K562 (cell line): ENCODE results near the gene SRGAP3. TPM values are rescaled to one million over a fixed set of nuclear protein-coding genes. Genes with fewer than 3 reads are reported as not detected.

Experiments
- ATAC-seq: fragments of 200-7000 bp; cut with Tn5 transposase; 3 replicates; pipeline ENCODE4 v1.9.1; 2020; ENCODE audit warnings: moderate library complexity
- BruUV-seq: library from RNA; stranded (reverse); fragments of 400-500 nt; replicated peaks from 2 replicates; lab custom pipeline; 2021; lab: Mats Ljungman, UMichigan
- CTCF ChIA-PET: fragments of 300-600 bp; formaldehyde crosslinking; extraction: SDS; loops from one replicate; lab custom pipeline; 2021; ENCODE audit warnings: low intra/inter-chr PET ratio; lab: Yijun Ruan, JAX
- POLR2A ChIA-PET: fragments of 300-600, 350-650 bp; sonication (Branson Sonifier 250); formaldehyde crosslinking; extraction: SDS; loops from one replicate; lab custom pipeline; 2021; ENCODE audit warnings: antibody characterized with exemption, inconsistent platforms; lab: Yijun Ruan, JAX
- DNase-seq, 4 experiments: peaks; one replicate each; pipeline versions ENCODE4 v3.0.0 to v3.0.0-alpha.2; 2011 to 2018; ENCODE audit warnings: low spot score in 3 of 4, mixed read lengths in 3 of 4; ENCODE audit errors: extremely low read depth in 1 of 4
- FAIRE-seq: peaks from 2 replicates; lab custom pipeline; 2011; peaks lifted over from hg19 to GRCh38; lab: Jason Lieb, UNC
- H2AFZ ChIP-seq: 2 replicates; pipeline ENCODE4 v1.6.0; 2011; ENCODE audit warnings: low read depth, low read length, control low read depth, inconsistent platforms
- H3K27ac ChIP-seq: fragments of 200-600 bp; 3 replicates; pipeline ENCODE4 v1.8.0; 2011; ENCODE audit warnings: low read depth, mild to moderate bottlenecking, control low read depth, inconsistent platforms, low read length, moderate library complexity, mixed read lengths; ENCODE audit errors: extremely low read depth
- H3K27me3 ChIP-seq, 2 experiments: fragments of 300-600 bp in 1 of 2; 2 replicates in 1 of 2; 3 replicates in 1 of 2; pipeline versions ENCODE4 v1.6.0 to v1.8.0; 2011; ENCODE audit warnings: inconsistent platforms in 2 of 2, low read length in 2 of 2, mild to moderate bottlenecking in 1 of 2, mixed read lengths in 1 of 2, moderate library complexity in 1 of 2; ENCODE audit not compliant: control insufficient read depth in 2 of 2, insufficient read depth in 2 of 2
- H3K36me3 ChIP-seq: fragments of 300-600 bp; 3 replicates; pipeline ENCODE4 v1.8.0; 2011; ENCODE audit warnings: mild to moderate bottlenecking, low read length, inconsistent platforms; ENCODE audit not compliant: control insufficient read depth, insufficient read depth
- H3K4me1 ChIP-seq, 2 experiments: fragments of 200-600 bp in 1 of 2; replicated peaks in 1 of 2; 2 replicates in 1 of 2; 3 replicates in 1 of 2; pipeline versions ENCODE4 v1.5.1 to v1.8.0; 2011; ENCODE audit warnings: inconsistent platforms in 2 of 2, low read length in 2 of 2, mild to moderate bottlenecking in 1 of 2, mixed read lengths in 1 of 2, moderate library complexity in 1 of 2; ENCODE audit not compliant: control insufficient read depth in 2 of 2, insufficient read depth in 2 of 2
- H3K4me2 ChIP-seq: 2 replicates; pipeline ENCODE4 v1.6.1; 2011; ENCODE audit warnings: low read length, control low read depth, inconsistent platforms, mixed read lengths; ENCODE audit not compliant: insufficient read depth
- H3K4me3 ChIP-seq: fragments of 200-600 bp; sonication (generic), shearing (Covaris generic); 2 replicates; pipeline ENCODE4 v1.5.1; 2016; ENCODE audit warnings: control low read depth, inconsistent platforms
- H3K79me2 ChIP-seq: fragments of 200-600 bp; 3 replicates; pipeline ENCODE4 v1.8.0; 2011; ENCODE audit warnings: low read length, inconsistent platforms; ENCODE audit not compliant: control insufficient read depth, insufficient read depth
- H3K9ac ChIP-seq, 2 experiments: 2 replicates each; pipeline versions ENCODE4 v1.6.0 to v1.6.1; 2011; ENCODE audit warnings: low read depth in 2 of 2, low read length in 2 of 2, control low read depth in 1 of 2, inconsistent platforms in 1 of 2, mild to moderate bottlenecking in 1 of 2, mixed read lengths in 1 of 2; ENCODE audit not compliant: insufficient read depth in 1 of 2
- H3K9me1 ChIP-seq: one replicate; pipeline ENCODE4 v1.6.0; 2011; ENCODE audit warnings: inconsistent platforms, mild to moderate bottlenecking, low read length, moderate library complexity; ENCODE audit not compliant: control insufficient read depth, insufficient read depth
- H3K9me3 ChIP-seq: replicated peaks from 2 replicates; pipeline ENCODE4 v1.5.1; 2011; ENCODE audit warnings: low read depth, low read length, inconsistent platforms; ENCODE audit not compliant: control insufficient read depth, insufficient read depth
- H4K20me1 ChIP-seq: replicated peaks from 2 replicates; pipeline ENCODE4 v1.6.1; 2011; ENCODE audit warnings: low read length, inconsistent platforms, mixed read lengths; ENCODE audit not compliant: control insufficient read depth, insufficient read depth
- ASH1L ChIP-seq: fragments of 450-650 bp; IDR thresholded peaks from 2 replicates; pipeline ENCODE4 v1.6.1; 2018; ENCODE audit warnings: borderline replicate concordance, mild to moderate bottlenecking, low read depth; ENCODE audit not compliant: partially characterized antibody
- CHD1 ChIP-seq: fragments of 200-600 bp; sonication (generic); IDR thresholded peaks from one replicate; pipeline ENCODE4 v1.6.1; 2012; ENCODE audit warnings: mild to moderate bottlenecking, moderate library complexity, low read length, inconsistent platforms
- KAT8 ChIP-seq: fragments of 450-650 bp; IDR thresholded peaks from 2 replicates; pipeline ENCODE4 v1.6.1; 2016; ENCODE audit warnings: low read depth, mild to moderate bottlenecking
- MAFF ChIP-seq: IDR thresholded peaks from 2 replicates; pipeline ENCODE4 v1.6.1; 2012; ENCODE audit warnings: low read length, improper control_type of control experiment
- RAD51 ChIP-seq: fragments of 450-650 bp; IDR thresholded peaks from 2 replicates; pipeline ENCODE4 v1.7.1; 2016; ENCODE audit warnings: low read depth, mild to moderate bottlenecking, borderline replicate concordance
- SIN3A ChIP-seq, 2 experiments: fragments of 150-350 bp in 1 of 2; IDR thresholded peaks; 2 replicates each; pipeline ENCODE4 v1.6.1; 2011 to 2016; ENCODE audit warnings: borderline replicate concordance in 2 of 2, low read depth in 2 of 2, low read length in 2 of 2, mild to moderate bottlenecking in 2 of 2, moderate library complexity in 2 of 2; ENCODE audit not compliant: control insufficient read depth in 1 of 2
- ZBED1 ChIP-seq: IDR thresholded peaks from 2 replicates; pipeline ENCODE4 v1.6.1; 2014
- ZBTB17 ChIP-seq: fragments of 450-650 bp; formaldehyde crosslinking; IDR thresholded peaks from 2 replicates; pipeline ENCODE4 v1.4.0; 2020; ENCODE audit warnings: mild to moderate bottlenecking
- ZNF175 ChIP-seq: fragments of 200-800 bp; sonication (Bioruptor generic); IDR thresholded peaks from 2 replicates; pipeline ENCODE4 v1.6.1; 2016; ENCODE audit warnings: low read depth, mild to moderate bottlenecking, missing genetic modification characterization, missing compliant biosample characterization
- WGBS: fragments of 100-300 bp; shearing (Covaris generic); methylation state at CpG from one replicate; pipeline ENCODE4 v1.1.6; 2016; ENCODE audit warnings: low coverage, mixed read lengths; ENCODE audit not compliant: insufficient coverage; ENCODE audit errors: missing lambda C conversion rate; 5-methylcytosine and 5-hydroxymethylcytosine counted together
- in situ Hi-C: fragments of 300-500 bp; cut with MboI; formaldehyde crosslinking; loops from 4 replicates; pipeline ENCODE4 v1.15.0; 2018; ENCODE audit warnings: inconsistent platforms, mixed read lengths
- intact Hi-C: fragments of 100-400 bp; cut with micrococcal nuclease; formaldehyde crosslinking; loops from 2 replicates; pipeline ENCODE4 v1.14.2; 2022
- polyA plus RNA-seq, 8 experiments: library from polyadenylated mRNA; depleted of rRNA in 4 of 8; stranded (reverse) in 5 of 8; unstranded in 3 of 8; fragments of >200 nt; fragmentation: Nextera tagmentation in 2 of 8; fragmentation: Illumina TruSeq in 1 of 8; extraction: Ambion mirVana in 2 of 8; extraction: Trizol in 1 of 8; gene quantifications; 2 replicates each; pipeline versions ENCODE4 v1.2.1 to v1.2.3, GENCODE V29; 2011 to 2014; ENCODE audit warnings: inconsistent platforms in 1 of 8, missing spikeins in 1 of 8
- total RNA-seq, 7 experiments: library from RNA; depleted of rRNA in 6 of 7; stranded (reverse); fragments of >200 nt in 6 of 7; fragmentation: Illumina TruSeq in 2 of 7; extraction: Trizol in 2 of 7; gene quantifications; 2 replicates each; pipeline versions ENCODE4 v1.2.1 to v1.2.3, GENCODE V29; 2011 to 2021; ENCODE audit warnings: low replicate concordance in 1 of 7
- TF ChIP-seq, protein P1 (sequence below): fragments of 250-450 bp; sonication (Bioruptor Pico); IDR thresholded peaks from 2 replicates; pipeline ENCODE4 v1.8.0; 2021; ENCODE audit warnings: mild to moderate bottlenecking, moderate library complexity

Gene SRGAP3
- total and polyA plus RNA-seq, 9 of the 15 experiments (the other 6 are each of a cell fraction or from before 2014, with no cell fraction given) = 0.11 to 0.85 (median 0.35) TPM; not detected in 2

DNA sequence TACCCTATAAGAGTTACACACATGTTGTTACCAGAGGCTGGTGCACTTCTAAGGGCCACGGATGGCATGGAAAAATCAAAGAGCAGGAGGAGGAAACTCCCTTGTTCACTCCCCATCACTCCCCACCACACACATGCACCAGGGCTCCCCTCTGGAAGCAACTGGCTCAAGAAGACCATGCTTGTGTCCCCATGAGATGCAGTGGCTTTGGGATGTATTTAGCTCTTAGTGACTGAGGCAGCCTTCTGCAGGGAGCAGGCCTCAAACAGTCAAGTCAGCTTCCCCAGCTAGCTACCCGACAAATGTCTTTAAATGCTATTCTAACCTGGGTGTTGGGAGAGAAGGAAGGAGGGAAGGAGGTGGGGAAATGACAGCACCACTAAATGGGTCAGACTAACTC is 253.2 kb downstream of the SRGAP3 start (continued):
- TF ChIP-seq SIN3A (IDR thresholded peaks at IDR 0.05; ENCODE audit: borderline replicate concordance in 2 of 2, control insufficient read depth in 1 of 2, low read depth in 2 of 2, low read length in 2 of 2) (no peak), ZBED1 (no peak), MAFF (no peak), KAT8 (no peak), ZNF175 (no peak), RAD51 (no peak), ASH1L (no peak)
- TF ChIP-seq, protein P1, sequence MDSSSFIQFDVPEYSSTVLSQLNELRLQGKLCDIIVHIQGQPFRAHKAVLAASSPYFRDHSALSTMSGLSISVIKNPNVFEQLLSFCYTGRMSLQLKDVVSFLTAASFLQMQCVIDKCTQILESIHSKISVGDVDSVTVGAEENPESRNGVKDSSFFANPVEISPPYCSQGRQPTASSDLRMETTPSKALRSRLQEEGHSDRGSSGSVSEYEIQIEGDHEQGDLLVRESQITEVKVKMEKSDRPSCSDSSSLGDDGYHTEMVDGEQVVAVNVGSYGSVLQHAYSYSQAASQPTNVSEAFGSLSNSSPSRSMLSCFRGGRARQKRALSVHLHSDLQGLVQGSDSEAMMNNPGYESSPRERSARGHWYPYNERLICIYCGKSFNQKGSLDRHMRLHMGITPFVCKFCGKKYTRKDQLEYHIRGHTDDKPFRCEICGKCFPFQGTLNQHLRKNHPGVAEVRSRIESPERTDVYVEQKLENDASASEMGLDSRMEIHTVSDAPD (CRISPR knock-in tag) = no peak

DNA sequence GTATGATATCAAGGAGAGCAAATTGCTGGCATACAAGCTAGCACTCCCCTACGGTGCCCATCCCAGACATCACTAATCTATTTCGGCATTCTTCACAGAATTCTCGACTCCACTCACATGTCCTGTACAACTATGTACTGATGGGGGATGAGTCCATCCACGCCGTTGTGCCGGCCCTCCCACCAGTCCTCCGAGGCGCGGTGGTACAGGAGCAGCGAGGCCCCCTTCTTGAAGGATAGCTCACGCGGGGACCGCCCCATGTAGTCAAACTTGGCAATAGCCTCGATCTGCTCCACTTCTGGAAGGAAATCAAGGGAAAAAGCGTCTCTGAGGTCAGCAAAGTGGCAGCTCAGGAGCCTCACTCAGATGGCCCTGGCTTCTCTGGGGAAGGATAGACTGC is 255.2 kb downstream of the SRGAP3 start:
- FAIRE-seq = no peak
- no TSS peak for BruUV-seq
- Histone ChIP-seq H3K4me2 (no peak overlapping the region), H3K36me3 (no peaks in the 10 kb centered on the region), H3K4me1 (no peaks in the 10 kb centered on the region), H3K9me3 (peaks cover 6% of the 10 kb centered on the region), H3K27me3 (peaks cover 61 to 71% of the 10 kb centered on the region in 2 experiments), H3K9ac (no peak overlapping the region), H3K4me3 (no peak overlapping the region), H3K27ac (no peak overlapping the region), H2AFZ (no peak overlapping the region), H4K20me1 (peaks cover 10% of the 10 kb centered on the region), H3K79me2 (no peaks in the 10 kb centered on the region), H3K9me1 (no peaks in the 10 kb centered on the region)
- no peak for ATAC-seq
- intact Hi-C loops (no loop called here), in situ Hi-C loops (no loop called here)
- POLR2A ChIA-PET = interaction anchor here (0.5 to 0.6 kb wide), 2 partner anchors 45 to 193 kb away, joined by 3 read pairs; no protein-coding TSS in a partner anchor
- no peak for DNase-seq
- TF ChIP-seq ZBTB17 (CRISPR knock-in tag) (peak; percentile 79), CHD1 (no peak)
- WGBS = 1% methylated on average over 15 of the region's 15 CpGs
- CTCF ChIA-PET = no interaction called here
